HepG2 (cell line): ENCODE measurements around the gene RELL2. TPM values are rescaled to one million over a fixed set of nuclear protein-coding genes. Genes with fewer than 3 reads are reported as not detected.

Source experiments
- ARNTL ChIP-seq: sonication (generic); formaldehyde crosslinking; IDR thresholded peaks from 2 replicates; pipeline ENCODE4 v1.4.0; 2020; ENCODE audit warnings: mild to moderate bottlenecking, missing genetic modification reagents
- BHLHE40 ChIP-seq: IDR thresholded peaks from 2 replicates; pipeline ENCODE4 v1.6.1; 2011; ENCODE audit warnings: low read length, improper control_type of control experiment
- BORCS8-MEF2B ChIP-seq: sonication (generic); formaldehyde crosslinking; IDR thresholded peaks from 2 replicates; pipeline ENCODE4 v1.8.0; 2022; ENCODE audit warnings: mild to moderate bottlenecking, missing genetic modification reagents
- CENPT ChIP-seq: sonication (generic); formaldehyde crosslinking; IDR thresholded peaks from 2 replicates; pipeline ENCODE4 v1.8.0; 2022; ENCODE audit warnings: low read depth, mild to moderate bottlenecking, moderate library complexity, missing genetic modification reagents
- EED ChIP-seq: sonication (generic); formaldehyde crosslinking; IDR thresholded peaks from 2 replicates; pipeline ENCODE4 v1.5.0; 2020; ENCODE audit warnings: mild to moderate bottlenecking, missing genetic modification reagents
- GABPA ChIP-seq, 2 experiments: IDR thresholded peaks; 2 replicates each; pipeline ENCODE4 v1.6.1; 2011 to 2016; ENCODE audit warnings: low read depth in 2 of 2, low read length in 1 of 2, missing biosample characterization in 1 of 2, missing genetic modification characterization in 1 of 2
- HMG20A ChIP-seq: IDR thresholded peaks from 2 replicates; pipeline ENCODE4 v1.6.1; 2016; ENCODE audit warnings: borderline replicate concordance
- MED13 ChIP-seq: sonication (generic); formaldehyde crosslinking; IDR thresholded peaks from 2 replicates; pipeline ENCODE4 v1.5.0; 2020; ENCODE audit warnings: missing genetic modification reagents
- NR3C1 ChIP-seq: sonication (generic); formaldehyde crosslinking; IDR thresholded peaks from 2 replicates; pipeline ENCODE4 v1.4.0; 2020; ENCODE audit warnings: missing genetic modification reagents
- PAX8 ChIP-seq: sonication (generic); formaldehyde crosslinking; IDR thresholded peaks from 2 replicates; pipeline ENCODE4 v1.8.0; 2022; ENCODE audit warnings: mild to moderate bottlenecking, missing genetic modification reagents, borderline replicate concordance
- PCBP2 ChIP-seq: fragments of 200-400 bp; formaldehyde crosslinking; optimal IDR thresholded peaks from 2 replicates; pipeline ENCODE3; 2018; ENCODE audit warnings: low read length, low read depth; ENCODE audit not compliant: poor library complexity, severe bottlenecking
- PITX1 ChIP-seq: sonication (generic); formaldehyde crosslinking; IDR thresholded peaks from 2 replicates; pipeline ENCODE4 v1.5.1; 2020; ENCODE audit warnings: mild to moderate bottlenecking, missing genetic modification reagents
- RFXAP ChIP-seq: sonication (generic); formaldehyde crosslinking; IDR thresholded peaks from 2 replicates; pipeline ENCODE4 v1.4.0; 2020; ENCODE audit warnings: missing genetic modification reagents, borderline replicate concordance
- SRSF4 ChIP-seq: fragments of 200-400 bp; formaldehyde crosslinking; IDR thresholded peaks from one replicate; pipeline ENCODE4 v1.6.1; 2018; ENCODE audit warnings: mild to moderate bottlenecking, low read depth, low read length, moderate library complexity; ENCODE audit not compliant: poor library complexity, severe bottlenecking
- TCF12 ChIP-seq, 2 experiments: fragments of 450-650 bp in 1 of 2; sonication (generic) in 1 of 2; formaldehyde crosslinking in 1 of 2; IDR thresholded peaks; 2 replicates each; pipeline versions ENCODE4 v1.6.1 to v1.8.0; 2017 to 2022; ENCODE audit warnings: antibody characterized with exemption in 1 of 2, mild to moderate bottlenecking in 1 of 2, missing genetic modification reagents in 1 of 2, moderate library complexity in 1 of 2
- TEAD3 ChIP-seq: optimal IDR thresholded peaks from 2 replicates; pipeline ENCODE3; 2016; ENCODE audit warnings: borderline replicate concordance
- TGIF2 ChIP-seq: IDR thresholded peaks from 2 replicates; pipeline ENCODE4 v1.6.1; 2016; ENCODE audit warnings: control low read depth, missing compliant biosample characterization
- THAP11 ChIP-seq: IDR thresholded peaks from 2 replicates; pipeline ENCODE4 v1.6.1; 2016; ENCODE audit warnings: missing biosample characterization, missing genetic modification reagents
- ZNF143 ChIP-seq: sonication (generic); formaldehyde crosslinking; IDR thresholded peaks from 2 replicates; pipeline ENCODE4 v1.4.0; 2020; ENCODE audit warnings: missing genetic modification reagents
- ZNF160 ChIP-seq: sonication (generic); formaldehyde crosslinking; IDR thresholded peaks from 2 replicates; pipeline ENCODE4 v1.8.0; 2022; ENCODE audit warnings: mild to moderate bottlenecking, inconsistent platforms, missing genetic modification reagents
- ZNF234 ChIP-seq: sonication (generic); formaldehyde crosslinking; conservative IDR thresholded peaks from 2 replicates; pipeline ENCODE4 v1.5.1; 2020; ENCODE audit warnings: mild to moderate bottlenecking, missing genetic modification reagents
- polyA plus RNA-seq, 8 experiments: library from polyadenylated mRNA; depleted of rRNA in 3 of 8; stranded (reverse) in 7 of 8; unstranded in 1 of 8; fragments of >200 nt; fragmentation: Illumina TruSeq in 4 of 8; extraction: Trizol in 4 of 8; gene quantifications; 2 replicates each; pipeline versions ENCODE4 v1.2.1 to v1.2.3, GENCODE V29; 2011 to 2016; ENCODE audit warnings: low read depth in 4 of 8, missing spikeins in 1 of 8, mixed read lengths in 1 of 8; ENCODE audit not compliant: insufficient read depth in 1 of 8
- total RNA-seq, 5 experiments: library from RNA; depleted of rRNA; stranded (reverse); fragments of >200 nt; fragmentation: Illumina TruSeq; extraction: Trizol; gene quantifications; 2 replicates each; pipeline ENCODE4 v1.2.3, GENCODE V29; 2016; ENCODE audit warnings: low read depth in 1 of 5
- TF ChIP-seq, protein P1 (sequence below): sonication (generic); formaldehyde crosslinking; IDR thresholded peaks from 2 replicates; pipeline ENCODE4 v1.8.1; 2022; ENCODE audit warnings: low read depth, mild to moderate bottlenecking, missing genetic modification reagents
- TF ChIP-seq, protein P2 (sequence below): sonication (generic); formaldehyde crosslinking; IDR thresholded peaks from 2 replicates; pipeline ENCODE4 v1.4.0; 2020; ENCODE audit warnings: missing genetic modification reagents
- TF ChIP-seq, protein P3 (sequence below): sonication (generic); formaldehyde crosslinking; IDR thresholded peaks from 2 replicates; pipeline ENCODE4 v1.4.0; 2020; ENCODE audit warnings: missing genetic modification reagents, borderline replicate concordance

RELL2 gene
- total and polyA plus RNA-seq, 2 of the 13 experiments (the other 11 are each of a cell fraction or from before 2014, with no cell fraction given), result 6.4 to 8.3 TPM

DNA sequence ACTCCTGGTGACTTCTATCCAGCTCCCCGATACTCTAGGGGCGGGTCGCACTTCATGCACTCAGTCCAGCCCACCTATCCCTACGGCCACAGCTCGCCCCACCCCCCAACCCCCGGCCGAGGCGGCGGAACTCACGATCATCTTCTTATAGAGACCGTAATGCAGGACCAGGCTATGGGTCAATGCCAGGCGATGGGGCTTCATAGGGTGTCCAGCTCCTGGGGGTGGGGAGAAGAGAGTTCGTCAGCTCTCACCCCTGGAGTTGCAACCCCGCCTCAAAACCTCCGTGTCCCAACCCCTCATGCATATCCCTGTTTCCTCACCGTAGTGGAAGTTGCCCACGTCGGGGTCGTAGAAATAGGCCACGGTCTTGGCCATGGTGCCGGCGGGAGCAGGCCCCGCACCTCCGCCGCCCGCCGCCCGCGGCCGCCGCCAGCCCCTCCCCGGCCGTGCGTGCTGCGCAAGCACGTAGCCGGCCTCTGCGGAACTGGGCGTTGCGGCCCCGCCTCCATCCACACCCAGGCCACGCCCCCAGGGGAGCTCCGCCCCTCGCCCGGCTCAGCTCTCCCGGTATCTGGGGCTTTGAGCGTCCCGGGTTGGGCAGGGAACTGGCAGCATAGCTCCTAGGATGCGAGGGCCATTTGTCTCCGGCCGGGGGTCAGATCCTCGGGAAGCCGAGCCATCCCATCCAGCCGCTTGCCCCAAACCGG is at the start of gene RELL2, which contains the start of gene HDAC3 (continued):
- TF ChIP-seq PCBP2, result no peak
- TF ChIP-seq ARNTL (CRISPR knock-in tag), result no peak
- no peak for TF ChIP-seq BHLHE40
- TF ChIP-seq ZNF143, result no peak
- no peak for TF ChIP-seq EED (CRISPR knock-in tag)
- 0 out of 2 replicates have a peak, but pooled peaks have one; percentile 39 for TF ChIP-seq PAX8 (CRISPR knock-in tag)
- no peak for TF ChIP-seq GABPA (IDR thresholded peaks at IDR 0.05; ENCODE audit: low read depth, low read length)
- TF ChIP-seq GABPA (CRISPR knock-in tag; IDR thresholded peaks at IDR 0.05; ENCODE audit: low read depth), result no peak
- TF ChIP-seq TGIF2 (CRISPR knock-in tag), result no peak
- no peak for TF ChIP-seq TEAD3 (CRISPR knock-in tag)
- TF ChIP-seq BORCS8-MEF2B, result no peak
- TF ChIP-seq, protein P1, sequence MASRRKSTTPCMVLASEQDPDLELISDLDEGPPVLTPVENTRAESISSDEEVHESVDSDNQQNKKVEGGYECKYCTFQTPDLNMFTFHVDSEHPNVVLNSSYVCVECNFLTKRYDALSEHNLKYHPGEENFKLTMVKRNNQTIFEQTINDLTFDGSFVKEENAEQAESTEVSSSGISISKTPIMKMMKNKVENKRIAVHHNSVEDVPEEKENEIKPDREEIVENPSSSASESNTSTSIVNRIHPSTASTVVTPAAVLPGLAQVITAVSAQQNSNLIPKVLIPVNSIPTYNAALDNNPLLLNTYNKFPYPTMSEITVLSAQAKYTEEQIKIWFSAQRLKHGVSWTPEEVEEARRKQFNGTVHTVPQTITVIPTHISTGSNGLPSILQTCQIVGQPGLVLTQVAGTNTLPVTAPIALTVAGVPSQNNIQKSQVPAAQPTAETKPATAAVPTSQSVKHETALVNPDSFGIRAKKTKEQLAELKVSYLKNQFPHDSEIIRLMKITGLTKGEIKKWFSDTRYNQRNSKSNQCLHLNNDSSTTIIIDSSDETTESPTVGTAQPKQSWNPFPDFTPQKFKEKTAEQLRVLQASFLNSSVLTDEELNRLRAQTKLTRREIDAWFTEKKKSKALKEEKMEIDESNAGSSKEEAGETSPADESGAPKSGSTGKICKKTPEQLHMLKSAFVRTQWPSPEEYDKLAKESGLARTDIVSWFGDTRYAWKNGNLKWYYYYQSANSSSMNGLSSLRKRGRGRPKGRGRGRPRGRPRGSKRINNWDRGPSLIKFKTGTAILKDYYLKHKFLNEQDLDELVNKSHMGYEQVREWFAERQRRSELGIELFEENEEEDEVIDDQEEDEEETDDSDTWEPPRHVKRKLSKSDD (CRISPR knock-in tag), result 0 out of 2 replicates have a peak, but pooled peaks have one; percentile 22
- TF ChIP-seq THAP11 (CRISPR knock-in tag), result peak; percentile 53; the same call in 1 of the 2 replicates
- no peak for TF ChIP-seq HMG20A
- TF ChIP-seq, protein P2, sequence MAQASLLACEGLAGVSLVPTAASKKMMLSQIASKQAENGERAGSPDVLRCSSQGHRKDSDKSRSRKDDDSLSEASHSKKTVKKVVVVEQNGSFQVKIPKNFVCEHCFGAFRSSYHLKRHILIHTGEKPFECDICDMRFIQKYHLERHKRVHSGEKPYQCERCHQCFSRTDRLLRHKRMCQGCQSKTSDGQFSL (CRISPR knock-in tag), result no peak
- no peak for TF ChIP-seq NR3C1 (CRISPR knock-in tag)
- TF ChIP-seq ZNF234, result no peak
- no peak for TF ChIP-seq CENPT (CRISPR knock-in tag)
- TF ChIP-seq RFXAP (CRISPR knock-in tag), result peak; percentile 79; the same call in 1 of the 2 replicates
- TF ChIP-seq, protein P3, sequence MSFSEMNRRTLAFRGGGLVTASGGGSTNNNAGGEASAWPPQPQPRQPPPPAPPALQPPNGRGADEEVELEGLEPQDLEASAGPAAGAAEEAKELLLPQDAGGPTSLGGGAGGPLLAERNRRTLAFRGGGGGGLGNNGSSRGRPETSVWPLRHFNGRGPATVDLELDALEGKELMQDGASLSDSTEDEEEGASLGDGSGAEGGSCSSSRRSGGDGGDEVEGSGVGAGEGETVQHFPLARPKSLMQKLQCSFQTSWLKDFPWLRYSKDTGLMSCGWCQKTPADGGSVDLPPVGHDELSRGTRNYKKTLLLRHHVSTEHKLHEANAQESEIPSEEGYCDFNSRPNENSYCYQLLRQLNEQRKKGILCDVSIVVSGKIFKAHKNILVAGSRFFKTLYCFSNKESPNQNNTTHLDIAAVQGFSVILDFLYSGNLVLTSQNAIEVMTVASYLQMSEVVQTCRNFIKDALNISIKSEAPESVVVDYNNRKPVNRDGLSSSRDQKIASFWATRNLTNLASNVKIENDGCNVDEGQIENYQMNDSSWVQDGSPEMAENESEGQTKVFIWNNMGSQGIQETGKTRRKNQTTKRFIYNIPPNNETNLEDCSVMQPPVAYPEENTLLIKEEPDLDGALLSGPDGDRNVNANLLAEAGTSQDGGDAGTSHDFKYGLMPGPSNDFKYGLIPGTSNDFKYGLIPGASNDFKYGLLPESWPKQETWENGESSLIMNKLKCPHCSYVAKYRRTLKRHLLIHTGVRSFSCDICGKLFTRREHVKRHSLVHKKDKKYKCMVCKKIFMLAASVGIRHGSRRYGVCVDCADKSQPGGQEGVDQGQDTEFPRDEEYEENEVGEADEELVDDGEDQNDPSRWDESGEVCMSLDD (CRISPR knock-in tag), result no peak
- TF ChIP-seq SRSF4, result no peak
- 0 out of 2 replicates have a peak, but pooled peaks have one; percentile 27 for TF ChIP-seq ZNF160 (CRISPR knock-in tag)
- TF ChIP-seq TCF12 (IDR thresholded peaks at IDR 0.05), result no peak
- TF ChIP-seq TCF12 (CRISPR knock-in tag; IDR thresholded peaks at IDR 0.05), result no peak
- TF ChIP-seq MED13 (CRISPR knock-in tag), result no peak
- no peak for TF ChIP-seq PITX1 (CRISPR knock-in tag)
